Measurements from ENCODE around the gene NTSR1.
A peak's percentile ranks its signal among the peaks of the same experiment; 100 is the strongest.

Gene NTSR1

GRCh38 chr20:62728028-62728780 is 19.6 kb downstream of the NTSR1 start:
- peak; percentile 40 for DNase-seq

GRCh38 chr20:62728781-62729300 is 20.2 kb downstream of the NTSR1 start:
- DNase-seq = no peak

- DNase-seq = no peak
Observed at GRCh38 chr20:62730481-62730880, 21.8 kb downstream of the NTSR1 start.

GRCh38 chr20:62732031-62732760 is 23.6 kb downstream of the NTSR1 start:
- peak; percentile 2 for DNase-seq

- peak; percentile 3 for DNase-seq
Observed at GRCh38 chr20:62732842-62733525, 24.3 kb downstream of the NTSR1 start.

GRCh38 chr20:62733526-62733842 is 24.8 kb downstream of the NTSR1 start:
- DNase-seq = no peak

GRCh38 chr20:62733891-62734290 is 25.3 kb downstream of the NTSR1 start:
- DNase-seq = peak; percentile 2

- no peak for DNase-seq
Observed at GRCh38 chr20:62734326-62734725, 25.7 kb downstream of the NTSR1 start.

- no peak for DNase-seq
Observed at GRCh38 chr20:62734881-62735280, 26.2 kb downstream of the NTSR1 start.

- peak; percentile 45 for DNase-seq
Observed at GRCh38 chr20:62735331-62735821, 26.7 kb downstream of the NTSR1 start.

- DNase-seq = peak; percentile 2
Observed at GRCh38 chr20:62736026-62736406, 27.4 kb downstream of the NTSR1 start.

GRCh38 chr20:62736407-62737071 is 27.9 kb downstream of the NTSR1 start:
- DNase-seq = peak; percentile 2

GRCh38 chr20:62737271-62737811 is 28.7 kb downstream of the NTSR1 start:
- peak; percentile 2 for DNase-seq

GRCh38 chr20:62738025-62738881 is 29.6 kb downstream of the NTSR1 start:
- DNase-seq = no peak

- DNase-seq = no peak
Observed at GRCh38 chr20:62739067-62739466, 30.4 kb downstream of the NTSR1 start.

- DNase-seq = peak; percentile 71
Observed at GRCh38 chr20:62739581-62740285, 31.1 kb downstream of the NTSR1 start.

- DNase-seq = peak; percentile 88
Observed at GRCh38 chr20:62740286-62741141, 31.9 kb downstream of the NTSR1 start.

- DNase-seq = peak; percentile 35
Observed at GRCh38 chr20:62741191-62741691, 32.6 kb downstream of the NTSR1 start.

- DNase-seq = no peak
Observed at GRCh38 chr20:62741701-62742491, 33.3 kb downstream of the NTSR1 start.
